Measurements from ENCODE around the gene KCNH1. TPM values are rescaled to one million over a fixed set of nuclear protein-coding genes. Genes with fewer than 3 reads are reported as not detected.

The KCNH1 gene
- polyA plus RNA-seq, 2 of the 4 experiments (the other 2 are of a cell fraction): 5.1 to 7.9 TPM

GRCh38 chr1:210631399-210631798 lies 502.5 kb downstream of the KCNH1 start:
- POLR2A ChIA-PET: no interaction called here

DNA sequence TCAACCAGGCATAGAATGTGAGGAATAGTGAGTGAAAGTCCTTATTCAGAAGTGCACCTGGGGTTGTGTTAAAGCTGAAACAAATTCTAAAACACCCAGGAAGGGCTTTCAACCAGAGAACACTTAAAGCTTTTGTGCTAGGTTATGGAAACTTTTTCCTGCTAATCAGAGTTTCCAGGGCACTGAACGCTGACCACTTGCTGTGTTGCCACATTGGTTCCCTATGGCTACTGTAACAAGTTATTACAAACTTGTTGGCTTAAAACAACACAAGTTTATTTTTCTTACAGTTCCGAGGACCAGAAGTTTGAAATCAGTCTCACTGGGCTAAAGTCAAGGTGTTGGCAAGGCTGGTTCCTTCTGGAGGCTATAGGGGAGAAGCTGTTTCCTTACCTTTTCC lies 504.7 kb downstream of the KCNH1 start:
- H3K4me3 ChIP-seq: no peak overlapping the region
- POLR2A ChIA-PET: no interaction called here
- no peak overlapping the region for H3K4me2 ChIP-seq
- no peak overlapping the region for H3K27ac ChIP-seq
- DNase-seq (ENCODE audit: low read depth in 1 of 2, low spot score in 1 of 2) (no peak), FAIRE-seq (no peak), ATAC-seq (no peak)
- TF ChIP-seq ZSCAN20 (CRISPR knock-in tag; IDR thresholded peaks at IDR 0.05): no peak
- TF ChIP-seq NPAS2 (CRISPR knock-in tag; IDR thresholded peaks at IDR 0.05; ENCODE audit: borderline replicate concordance): no peak
- TF ChIP-seq MAFK (IDR thresholded peaks at IDR 0.05; ENCODE audit: partially characterized antibody): no peak
- no peak for TF ChIP-seq RAD21 (conservative IDR thresholded peaks at IDR 0.05 in 1 of 2, IDR thresholded peaks at IDR 0.05 in 1 of 2)
- no peak for TF ChIP-seq POLR2AphosphoS2 (conservative IDR thresholded peaks at IDR 0.05; ENCODE audit: low read length)
- TF ChIP-seq EP300 (IDR thresholded peaks at IDR 0.05): no peak
- no peak for TF ChIP-seq CBX8 (IDR thresholded peaks at IDR 0.05)
- TF ChIP-seq BHLHE40 (IDR thresholded peaks at IDR 0.05; ENCODE audit: low read depth, low read length): no peak
- no peak for TF ChIP-seq MAX (IDR thresholded peaks at IDR 0.05)
- TF ChIP-seq KDM1A (IDR thresholded peaks at IDR 0.05; ENCODE audit: low read depth): no peak
- TF ChIP-seq JUNB (IDR thresholded peaks at IDR 0.05): no peak
- no peak for TF ChIP-seq EHF (CRISPR knock-in tag; IDR thresholded peaks at IDR 0.05)
- TF ChIP-seq POLR2A (IDR thresholded peaks at IDR 0.05; ENCODE audit: low read length): no peak
- TF ChIP-seq SREBF2 (IDR thresholded peaks at IDR 0.05): no peak
- TF ChIP-seq FOSB (CRISPR knock-in tag; IDR thresholded peaks at IDR 0.05): no peak
- no peak for TF ChIP-seq TFCP2L1 (CRISPR knock-in tag; IDR thresholded peaks at IDR 0.05)
- no peak for TF ChIP-seq FOXS1 (CRISPR knock-in tag; IDR thresholded peaks at IDR 0.05)
- no peak for TF ChIP-seq GATA3 (IDR thresholded peaks at IDR 0.05; ENCODE audit: borderline replicate concordance)
- WGBS (ENCODE audit: missing lambda C conversion rate): 95% methylated on average over 2 of the region's 2 CpGs
- H3K4me1 ChIP-seq: peaks cover 14% of the 10 kb centered on the region
- CTCF ChIA-PET: no interaction called here
- no peaks in the 10 kb centered on the region for H3K9me3 ChIP-seq

More at GRCh38 chr1:210631399-210631798, 502.5 kb downstream of the KCNH1 start:
- CTCF ChIA-PET: interaction anchor here (0.7 to 1.8 kb wide), 4 partner anchors 23 to 224 kb away, joined by 3 to 5 read pairs (median 4); no protein-coding TSS in a partner anchor
- peaks cover 19% of the 10 kb centered on the region for H3K4me1 ChIP-seq
- H3K9me3 ChIP-seq: no peaks in the 10 kb centered on the region
- no peak for TF ChIP-seq POLR2AphosphoS2 (conservative IDR thresholded peaks at IDR 0.05; ENCODE audit: low read length)
- TF ChIP-seq ESRRA (IDR thresholded peaks at IDR 0.05; ENCODE audit: borderline replicate concordance, low read length): no peak
- no peak for TF ChIP-seq EHF (CRISPR knock-in tag; IDR thresholded peaks at IDR 0.05)
- TF ChIP-seq CHD4 (IDR thresholded peaks at IDR 0.05; ENCODE audit: borderline replicate concordance): no peak
- TF ChIP-seq GATA3 (IDR thresholded peaks at IDR 0.05; ENCODE audit: borderline replicate concordance): no peak
- TF ChIP-seq, protein P1, sequence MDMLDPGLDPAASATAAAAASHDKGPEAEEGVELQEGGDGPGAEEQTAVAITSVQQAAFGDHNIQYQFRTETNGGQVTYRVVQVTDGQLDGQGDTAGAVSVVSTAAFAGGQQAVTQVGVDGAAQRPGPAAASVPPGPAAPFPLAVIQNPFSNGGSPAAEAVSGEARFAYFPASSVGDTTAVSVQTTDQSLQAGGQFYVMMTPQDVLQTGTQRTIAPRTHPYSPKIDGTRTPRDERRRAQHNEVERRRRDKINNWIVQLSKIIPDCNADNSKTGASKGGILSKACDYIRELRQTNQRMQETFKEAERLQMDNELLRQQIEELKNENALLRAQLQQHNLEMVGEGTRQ (IDR thresholded peaks at IDR 0.05): no peak
- TF ChIP-seq RNF2 (IDR thresholded peaks at IDR 0.05; ENCODE audit: borderline replicate concordance, low read depth): no peak
- TF ChIP-seq MYC (IDR thresholded peaks at IDR 0.05; ENCODE audit: borderline replicate concordance, low read length): no peak
- no peak for TF ChIP-seq PHF8 (IDR thresholded peaks at IDR 0.05; ENCODE audit: borderline replicate concordance, low read depth)
- TF ChIP-seq NR3C1 (IDR thresholded peaks at IDR 0.05): no peak
- 80% methylated on average over 3 of the region's 3 CpGs for WGBS (ENCODE audit: missing lambda C conversion rate)
- H3K27ac ChIP-seq: peak overlapping the region in 1 of 2 experiments; percentile 26; a peak in 1 of 6 replicates
- H3K4me2 ChIP-seq: no peak overlapping the region
- ATAC-seq: no peak
- FAIRE-seq: no peak
- no peak for DNase-seq (ENCODE audit: low read depth in 1 of 2, low spot score in 1 of 2)
- no peak overlapping the region for H3K4me3 ChIP-seq

GRCh38 chr1:210627755-210628154 lies 506.2 kb downstream of the KCNH1 start:
- peak in 1 of 2 experiments; percentile 20 for DNase-seq (ENCODE audit: low read depth in 1 of 2, low spot score in 1 of 2)
- 0 out of 3 replicates have a peak overlapping the region, but pooled peaks have one; percentile 2 for H3K4me2 ChIP-seq
- ATAC-seq: peak in 1 of 2 experiments; percentile 38; a peak in 1 of 6 replicates
- H3K9me3 ChIP-seq: no peaks in the 10 kb centered on the region
- H3K4me1 ChIP-seq: peaks cover 11% of the 10 kb centered on the region
- POLR2A ChIA-PET: no interaction called here
- TF ChIP-seq MAFK (IDR thresholded peaks at IDR 0.05; ENCODE audit: partially characterized antibody) (peak; percentile 86), HMGXB4 (CRISPR knock-in tag; IDR thresholded peaks at IDR 0.05; ENCODE audit: borderline replicate concordance) (no peak), NFE2L2 (conservative IDR thresholded peaks at IDR 0.05; ENCODE audit: low read length) (peak; percentile 50), HOXA7 (CRISPR knock-in tag; IDR thresholded peaks at IDR 0.05) (no peak), POLR2AphosphoS2 (conservative IDR thresholded peaks at IDR 0.05; ENCODE audit: low read length) (no peak)
- H3K27ac ChIP-seq: peak overlapping the region; percentile 50 to 74
- CTCF ChIA-PET: interaction anchor here (1.3 kb wide), 1 partner anchor 506 kb away, joined by 6 read pairs; the partner anchor contains the start of gene KCNH1
- no peak overlapping the region for H3K4me3 ChIP-seq
- no peak for FAIRE-seq

Measured in A549 (cell line).